ENCODE results near the gene SHISAL2B. TPM values are rescaled to one million over a fixed set of nuclear protein-coding genes. Genes with fewer than 3 reads are reported as not detected.

The SHISAL2B gene
- total RNA-seq (2022) = not detected in 2 replicates
- Bru-seq, nascent RNA = not detected
- BruChase-seq, experiment 1, labeled RNA remaining after a 6-hour chase = percentile 5 among the genes with signal in this experiment
- percentile 5 among the genes with signal in this experiment for BruChase-seq, experiment 2, labeled RNA remaining after a 2-hour chase
- long read RNA-seq = 0 reads

- Mint-ChIP-seq H3K4me1 (ENCODE audit: insufficient read depth, unreplicated experiment) (peaks cover 6% of the 10 kb centered on the region), H3K9me3 (ENCODE audit: unreplicated experiment) (no peaks in the 10 kb centered on the region), H3K27me3 (ENCODE audit: insufficient read depth, unreplicated experiment) (peaks cover 16% of the 10 kb centered on the region), H3K27ac (ENCODE audit: low read depth, unreplicated experiment) (no peak within 1 kb of the TSS), H3K4me3 (ENCODE audit: unreplicated experiment) (peak within 1 kb of the TSS; percentile 5), H3K36me3 (ENCODE audit: insufficient read depth, unreplicated experiment) (no peaks in the 10 kb centered on the region)
- DNase-seq (ENCODE audit: unreplicated experiment) = no peak
- BruUV-seq (replicated peaks) = no TSS peak
- intact Hi-C loops (cut with micrococcal nuclease) = no loop called here
- ChIA-PET CTCF (interaction anchor here (0.6 kb wide), 2 partner anchors 79 to 84 kb away, joined by 3 to 4 read pairs; no protein-coding TSS in a partner anchor), POLR2A (no interaction called here)
- no peak for TF ChIP-seq CTCF (IDR thresholded peaks at IDR 0.05; ENCODE audit: unreplicated experiment)
Observed at GRCh38 chr5:64690417-64691151, at the start of gene SHISAL2B. Gene SHISAL2B, plus strand, starts transcription at chr5:64690503. Its CDS starts 121 bp downstream, at chr5:64690624.

- POLR2A ChIA-PET = interaction anchor here (0.9 kb wide), 1 partner anchor 124 kb away, joined by 4 read pairs; the partner anchor contains the start of gene CWC27
- Mint-ChIP-seq H3K27ac (ENCODE audit: low read depth, unreplicated experiment) (no peak overlapping the region), H3K36me3 (ENCODE audit: insufficient read depth, unreplicated experiment) (no peaks in the 10 kb centered on the region), H3K27me3 (ENCODE audit: insufficient read depth, unreplicated experiment) (no peaks in the 10 kb centered on the region), H3K9me3 (ENCODE audit: unreplicated experiment) (no peaks in the 10 kb centered on the region), H3K4me1 (ENCODE audit: insufficient read depth, unreplicated experiment) (no peaks in the 10 kb centered on the region), H3K4me3 (ENCODE audit: unreplicated experiment) (no peak overlapping the region)
- TF ChIP-seq CTCF (IDR thresholded peaks at IDR 0.05; ENCODE audit: unreplicated experiment) = no peak
- DNase-seq (ENCODE audit: unreplicated experiment) = no peak
- CTCF ChIA-PET = interaction anchor here (1.2 to 2.4 kb wide), 4 partner anchors 9 to 415 kb away, joined by 3 to 5 read pairs (median 4); no protein-coding TSS in a partner anchor
- BruUV-seq (replicated peaks) = no TSS peak
- intact Hi-C loops (cut with micrococcal nuclease) = no loop called here
Observed at GRCh38 chr5:64644831-64645230, 45.5 kb upstream of the SHISAL2B start.

GRCh38 chr5:64646169-64646568 lies 44.1 kb upstream of the SHISAL2B start:
- Mint-ChIP-seq H3K36me3 (ENCODE audit: insufficient read depth, unreplicated experiment) (no peaks in the 10 kb centered on the region), H3K4me1 (ENCODE audit: insufficient read depth, unreplicated experiment) (no peaks in the 10 kb centered on the region), H3K9me3 (ENCODE audit: unreplicated experiment) (no peaks in the 10 kb centered on the region), H3K4me3 (ENCODE audit: unreplicated experiment) (no peak overlapping the region), H3K27ac (ENCODE audit: low read depth, unreplicated experiment) (no peak overlapping the region), H3K27me3 (ENCODE audit: insufficient read depth, unreplicated experiment) (no peaks in the 10 kb centered on the region)
- no peak for DNase-seq (ENCODE audit: unreplicated experiment)
- intact Hi-C loops (cut with micrococcal nuclease) = no loop called here
- no peak for TF ChIP-seq CTCF (IDR thresholded peaks at IDR 0.05; ENCODE audit: unreplicated experiment)
- CTCF ChIA-PET = interaction anchor here (0.6 to 2.9 kb wide), 7 partner anchors 11 to 915 kb away, joined by 3 to 19 read pairs (median 4); no protein-coding TSS in a partner anchor
- no TSS peak for BruUV-seq (replicated peaks)
- POLR2A ChIA-PET = interaction anchor here (0.6 kb wide), 1 partner anchor 304 kb away, joined by 5 read pairs; no protein-coding TSS in a partner anchor

GRCh38 chr5:64649512-64649911 lies 40.8 kb upstream of the SHISAL2B start:
- intact Hi-C loops (cut with micrococcal nuclease) = no loop called here
- H3K4me3 Mint-ChIP-seq (ENCODE audit: unreplicated experiment) = no peak overlapping the region
- H3K4me1 Mint-ChIP-seq (ENCODE audit: insufficient read depth, unreplicated experiment) = no peaks in the 10 kb centered on the region
- TF ChIP-seq CTCF (IDR thresholded peaks at IDR 0.05; ENCODE audit: unreplicated experiment) = no peak
- no peak for DNase-seq (ENCODE audit: unreplicated experiment)
- H3K27ac Mint-ChIP-seq (ENCODE audit: low read depth, unreplicated experiment) = no peak overlapping the region
- no peaks in the 10 kb centered on the region for H3K9me3 Mint-ChIP-seq (ENCODE audit: unreplicated experiment)
- no peaks in the 10 kb centered on the region for H3K36me3 Mint-ChIP-seq (ENCODE audit: insufficient read depth, unreplicated experiment)
- ChIA-PET CTCF (interaction anchor here (0.9 to 2.0 kb wide), 6 partner anchors 15 to 502 kb away, joined by 3 to 4 read pairs (median 4); no protein-coding TSS in a partner anchor), POLR2A (interaction anchor here (0.5 kb wide), 1 partner anchor 269 kb away, joined by 5 read pairs; no protein-coding TSS in a partner anchor)
- no peaks in the 10 kb centered on the region for H3K27me3 Mint-ChIP-seq (ENCODE audit: insufficient read depth, unreplicated experiment)
- no TSS peak for BruUV-seq (replicated peaks)
